GM21360 (cell line): ENCODE results near the gene LRRC3C.
"Not testable (repeated sequence)": the region's sequence is repeated elsewhere in the genome, so short reads cannot be mapped to it uniquely, and the experiment has no call there.

Experiments used
- ATAC-seq: cut with Tn5 transposase; IDR thresholded peaks from one replicate; pipeline ENCODE4 v1.9.1; 2021; ENCODE audit warnings: mild to moderate bottlenecking, moderate library complexity; ENCODE audit not compliant: unreplicated experiment

The LRRC3C gene

DNA sequence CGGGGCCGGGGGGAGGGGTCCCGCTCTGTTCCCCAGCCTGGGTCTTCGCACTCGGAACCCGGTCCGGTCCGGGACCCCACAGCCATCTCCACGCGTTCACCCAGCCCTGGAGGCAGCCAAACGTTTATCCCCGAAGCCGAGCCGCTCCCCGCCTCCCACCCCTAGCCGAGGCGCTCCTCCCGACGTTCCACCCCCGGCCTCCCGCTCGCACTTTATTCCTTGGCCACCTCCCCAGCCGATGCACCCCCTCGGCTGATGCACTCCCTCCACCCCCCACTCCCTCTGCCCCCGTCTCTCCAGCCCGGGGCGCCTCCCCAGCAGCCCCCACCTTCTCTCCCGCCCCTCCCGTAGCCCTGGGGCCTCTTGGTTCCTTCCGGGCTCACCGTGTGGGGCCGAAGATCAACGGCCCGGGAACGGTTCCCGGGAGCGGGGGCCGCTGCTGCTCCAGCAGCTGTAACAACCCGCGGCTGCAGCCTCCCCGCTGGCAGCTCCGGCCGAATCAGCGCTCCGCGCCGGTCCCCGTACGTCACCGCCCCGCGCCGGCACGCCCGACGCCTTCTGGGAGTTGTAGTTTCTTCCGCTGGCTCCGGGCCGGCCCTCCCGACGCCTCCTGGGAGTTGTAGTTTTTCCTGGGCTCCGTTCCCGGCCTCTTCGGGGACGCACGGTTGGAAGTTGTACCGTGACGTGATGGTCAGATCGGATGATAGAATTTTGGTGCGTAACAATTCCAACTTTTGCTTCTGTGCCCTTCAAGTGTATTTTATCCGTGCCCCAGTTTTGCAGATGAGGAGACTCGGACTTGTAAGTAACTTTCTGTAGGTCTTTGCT lies at the start of gene LRRC3C, which contains the start of gene ORMDL3:
Gene LRRC3C, plus strand, starts transcription at position 632 of the 828 bp plus-strand sequence. CDS start 13,792 bp downstream, outside the sequence.
Gene ORMDL3, minus strand, starts transcription at position 501 of the 828 bp plus-strand sequence. CDS start 3,398 bp downstream, outside the sequence.
- ATAC-seq, result peak; percentile 63

DNA sequence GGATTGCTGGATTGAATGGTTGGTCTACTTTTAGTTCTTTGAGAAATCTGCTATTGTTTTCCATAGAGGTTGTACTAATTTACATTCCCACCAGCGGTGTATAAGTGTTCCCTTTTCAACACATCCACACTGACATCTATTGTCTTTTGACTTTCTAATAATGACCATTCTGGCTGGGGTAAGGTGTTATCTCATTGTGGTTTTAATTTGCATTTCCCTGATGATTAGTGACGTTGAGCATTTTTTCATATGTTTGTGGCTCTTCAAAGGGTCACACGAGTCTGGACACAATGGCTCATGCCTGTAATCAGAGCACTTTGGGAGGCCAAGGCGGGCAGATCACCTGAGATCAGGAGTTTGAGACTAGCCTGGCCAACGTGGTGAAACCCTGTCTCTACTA lies 41.4 kb upstream of the LRRC3C start:
- not testable (repeated sequence) for ATAC-seq

DNA sequence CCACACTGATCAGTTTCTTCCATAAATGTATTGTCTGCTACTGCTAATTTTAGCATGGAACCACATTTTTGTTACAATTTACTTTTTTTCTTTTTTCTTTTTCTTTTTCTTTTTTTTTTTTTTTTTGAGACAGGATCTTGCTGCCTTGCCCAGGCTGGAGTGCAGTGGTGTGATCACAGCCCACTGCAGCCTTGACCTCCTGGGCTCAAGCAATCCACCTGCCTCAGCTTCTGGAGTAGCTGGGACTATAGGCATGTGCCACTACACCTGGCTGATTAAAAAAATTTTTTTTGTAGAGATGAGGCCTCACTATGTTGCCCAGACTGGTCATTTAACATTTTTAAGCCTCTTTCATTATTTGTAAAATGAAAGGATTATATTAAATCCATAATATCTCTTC lies 40.5 kb upstream of the LRRC3C start:
- ATAC-seq, result no peak

GRCh38 chr17:39889200-39889599 lies 38.3 kb upstream of the LRRC3C start:
- ATAC-seq, result no peak

DNA sequence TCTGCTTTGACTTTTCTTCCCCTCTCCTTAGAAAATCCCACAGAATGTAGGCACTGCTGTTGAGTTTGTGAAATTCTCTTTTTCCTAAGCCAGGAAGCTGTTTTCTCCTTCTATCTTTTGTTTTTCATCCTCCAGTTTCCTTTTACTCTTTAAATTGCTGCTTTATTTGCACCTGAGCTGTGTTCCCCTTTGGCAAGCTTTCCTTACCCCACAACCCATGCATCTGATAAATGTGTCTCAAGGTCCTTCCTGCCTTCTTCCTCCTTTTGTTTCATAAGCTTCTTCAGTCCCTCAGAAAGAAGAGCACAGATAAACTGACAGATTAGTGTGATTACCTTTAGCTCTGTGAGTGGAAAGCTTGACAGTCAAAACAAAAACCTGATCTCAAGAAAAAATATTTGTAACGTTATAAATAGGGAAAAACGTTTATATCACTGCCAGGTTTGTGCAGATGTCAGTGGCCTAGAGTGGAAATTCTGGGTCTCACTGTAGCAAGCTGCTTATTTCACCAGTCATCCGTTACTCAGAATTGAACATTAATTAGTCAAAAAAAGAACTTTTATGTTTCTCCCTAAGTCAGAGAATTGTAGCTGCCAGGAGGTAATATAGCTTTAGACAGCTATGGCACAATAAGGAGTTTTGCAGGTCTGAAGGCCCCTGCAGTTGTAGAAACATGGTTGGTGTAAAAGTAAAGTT lies 32.7 kb upstream of the LRRC3C start:
- no peak for ATAC-seq

GRCh38 chr17:39898088-39898487 lies 29.4 kb upstream of the LRRC3C start:
- ATAC-seq, result no peak

DNA sequence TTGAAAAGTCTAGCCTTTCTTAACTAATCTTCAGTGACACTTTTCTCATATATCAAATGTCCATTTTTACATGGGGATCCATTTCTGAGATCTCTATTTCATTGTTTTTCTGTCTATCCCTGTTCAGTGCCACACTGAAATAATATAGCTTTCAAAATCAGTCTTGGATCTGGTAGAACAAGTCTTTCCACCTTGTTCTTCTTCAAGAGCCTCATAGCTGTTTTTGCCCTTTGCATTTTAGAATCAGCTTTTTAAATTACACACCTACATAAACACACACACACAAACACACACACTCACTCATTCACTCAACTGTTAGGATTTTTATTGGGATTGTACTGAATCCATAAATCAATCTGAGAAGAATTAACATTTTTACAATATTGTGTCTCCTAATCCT lies 28.3 kb upstream of the LRRC3C start:
- ATAC-seq, result no peak

DNA sequence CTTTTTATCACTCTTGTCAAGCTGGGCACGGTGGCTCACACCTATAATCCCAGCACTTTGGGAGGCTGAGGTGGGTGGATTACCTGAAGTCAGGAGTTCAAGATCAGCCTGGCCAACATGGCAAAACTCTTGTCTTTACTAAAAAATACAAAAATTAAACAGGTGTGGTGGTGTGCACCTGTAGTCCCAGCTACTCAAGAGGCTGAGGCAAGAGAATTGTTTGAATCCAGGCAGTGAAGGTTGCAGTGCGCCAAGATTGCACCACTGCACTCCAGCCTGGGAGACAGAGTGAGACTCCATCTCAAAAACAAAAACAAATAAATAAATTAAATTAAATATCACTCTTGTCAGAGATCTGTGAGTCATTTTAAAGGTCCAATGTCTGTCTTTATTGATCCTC lies 25.5 kb upstream of the LRRC3C start:
- ATAC-seq, result not testable (repeated sequence)

GRCh38 chr17:39903158-39903884 lies 24.2 kb upstream of the LRRC3C start:
- no peak for ATAC-seq

DNA sequence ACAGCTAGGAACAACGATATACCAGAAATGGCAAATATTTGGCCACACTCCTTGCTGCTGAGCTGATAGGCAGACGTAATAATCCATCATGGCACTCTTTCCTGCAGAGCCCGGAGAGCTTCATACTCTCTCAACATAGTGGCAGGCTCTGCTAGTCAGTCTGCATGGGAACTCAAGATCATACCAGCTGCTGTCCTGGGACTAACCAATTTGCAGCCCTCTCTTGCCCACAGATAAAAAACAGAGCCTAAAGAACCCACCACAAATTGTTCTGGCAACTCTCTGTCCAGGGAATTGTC lies 22.6 kb upstream of the LRRC3C start:
- ATAC-seq, result no peak

DNA sequence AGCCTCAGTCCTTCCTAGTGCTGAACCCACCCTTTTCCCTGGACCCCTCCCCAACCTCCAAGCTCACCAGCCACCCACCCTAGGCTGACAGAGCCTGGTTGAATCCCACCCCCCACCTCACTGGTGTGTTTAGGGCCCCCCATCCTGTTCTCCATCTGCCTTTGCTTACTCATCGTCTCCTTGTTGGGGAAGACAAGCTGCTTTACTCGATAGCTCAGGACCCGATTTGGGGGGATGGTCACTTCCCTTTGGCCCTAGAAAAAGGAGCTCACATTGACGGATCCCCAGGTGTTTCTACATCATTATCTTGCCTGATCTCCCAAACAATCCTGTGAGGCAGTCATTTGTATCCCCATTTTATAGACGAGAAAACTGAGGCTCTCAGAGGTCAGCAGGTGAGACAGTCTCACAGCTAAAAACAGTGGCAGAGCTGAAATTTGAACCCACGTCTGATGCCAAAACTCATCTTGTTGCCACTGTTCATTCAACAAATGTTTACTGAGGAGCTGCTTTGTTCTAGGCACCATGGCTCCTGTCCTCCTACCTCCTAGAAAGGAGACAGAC lies 18.7 kb upstream of the LRRC3C start:
- ATAC-seq, result no peak

- no peak for ATAC-seq
Observed at GRCh38 chr17:39913989-39914388, 13.5 kb upstream of the LRRC3C start.

GRCh38 chr17:39915559-39915958 lies 12.0 kb upstream of the LRRC3C start:
- ATAC-seq, result no peak

DNA sequence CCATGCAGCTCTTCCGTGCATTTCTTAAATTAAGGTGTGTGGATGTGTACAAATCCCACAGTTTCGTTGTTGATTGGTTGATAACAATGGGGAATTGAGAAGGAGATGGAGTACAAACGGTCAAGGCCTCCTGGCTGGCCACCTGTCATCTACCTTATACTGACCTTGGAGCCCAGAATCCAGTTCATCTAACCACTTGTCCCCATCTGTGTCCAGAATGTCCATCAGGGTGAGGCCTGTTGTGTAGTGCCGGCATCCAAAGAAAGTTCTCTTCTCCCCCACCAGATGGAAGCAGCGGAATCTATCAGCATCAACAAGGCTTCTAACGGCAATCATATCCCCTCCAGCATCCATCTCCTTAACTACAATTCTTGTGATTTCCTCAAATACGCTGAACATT lies 10.6 kb upstream of the LRRC3C start:
- no peak for ATAC-seq

- no peak for ATAC-seq
Observed at GRCh38 chr17:39919087-39919683, 8.3 kb upstream of the LRRC3C start.

DNA sequence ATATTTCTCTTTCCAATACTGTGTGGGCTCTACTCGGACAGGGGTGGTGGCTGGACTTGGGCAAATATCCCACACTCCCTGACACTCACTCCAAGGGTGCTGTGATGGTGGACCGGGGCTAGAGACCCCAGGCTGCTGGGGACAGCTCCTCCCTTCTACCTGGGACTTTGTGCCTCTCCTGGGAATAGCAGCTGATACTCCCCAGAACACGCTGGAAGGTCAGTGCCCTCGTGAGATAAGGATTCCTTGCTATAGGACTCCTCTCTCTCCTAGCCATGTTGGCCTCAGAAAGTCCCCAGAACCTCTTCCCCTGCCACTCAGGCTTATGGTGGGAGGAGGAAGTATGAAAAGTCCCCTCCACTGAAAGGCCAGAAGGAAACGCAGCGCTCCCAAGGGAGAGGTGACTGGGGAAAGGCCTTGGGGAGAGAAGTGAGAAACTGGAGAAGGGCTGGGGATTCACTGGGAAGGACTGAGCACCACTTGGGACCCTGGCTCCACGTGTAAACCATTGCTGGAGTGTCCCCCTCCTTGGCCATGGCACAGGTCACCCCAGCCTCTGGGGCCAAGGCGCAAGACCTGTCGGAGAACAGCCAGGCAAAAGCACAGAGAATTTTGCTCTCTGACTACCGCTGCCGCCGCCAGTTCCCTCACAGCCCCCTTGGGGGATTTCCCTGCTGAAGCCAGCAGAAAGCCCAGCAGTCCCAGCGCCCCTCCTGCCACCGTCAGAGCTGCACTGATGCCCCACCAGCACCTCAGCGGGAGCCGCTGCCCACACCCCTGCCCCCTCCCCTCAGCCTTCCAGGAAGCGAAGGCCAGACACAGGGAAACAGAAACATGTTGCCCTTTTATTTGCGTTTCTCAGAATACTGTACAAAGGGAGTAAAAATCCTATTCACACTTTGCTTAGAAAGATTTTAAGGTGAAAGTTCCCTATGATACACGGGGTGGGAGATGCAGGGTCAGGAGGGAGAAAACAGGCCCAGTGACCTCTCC lies 7.0 kb upstream of the LRRC3C start:
- ATAC-seq, result no peak

DNA sequence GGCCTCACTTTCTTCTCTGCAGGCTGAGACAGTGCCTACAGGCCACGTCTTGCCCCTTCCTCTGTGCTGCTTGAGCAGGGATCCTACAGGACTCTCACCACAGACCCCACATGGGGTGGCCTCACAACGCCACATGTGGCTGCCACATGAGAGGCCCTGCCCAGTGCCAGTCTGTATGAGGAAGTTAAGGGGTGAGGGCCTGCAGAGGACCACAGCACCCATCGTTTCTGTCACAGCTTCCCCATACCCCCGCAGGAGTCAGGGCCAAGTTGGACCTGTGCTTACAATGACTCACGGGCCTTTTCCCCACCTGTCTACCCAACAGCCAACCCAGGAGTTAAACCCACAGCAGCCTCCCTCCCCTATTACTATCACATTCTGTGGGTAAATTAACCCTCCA lies 6.2 kb upstream of the LRRC3C start:
- no peak for ATAC-seq

- no peak for ATAC-seq
Observed at GRCh38 chr17:39922006-39922405, 5.5 kb upstream of the LRRC3C start.

DNA sequence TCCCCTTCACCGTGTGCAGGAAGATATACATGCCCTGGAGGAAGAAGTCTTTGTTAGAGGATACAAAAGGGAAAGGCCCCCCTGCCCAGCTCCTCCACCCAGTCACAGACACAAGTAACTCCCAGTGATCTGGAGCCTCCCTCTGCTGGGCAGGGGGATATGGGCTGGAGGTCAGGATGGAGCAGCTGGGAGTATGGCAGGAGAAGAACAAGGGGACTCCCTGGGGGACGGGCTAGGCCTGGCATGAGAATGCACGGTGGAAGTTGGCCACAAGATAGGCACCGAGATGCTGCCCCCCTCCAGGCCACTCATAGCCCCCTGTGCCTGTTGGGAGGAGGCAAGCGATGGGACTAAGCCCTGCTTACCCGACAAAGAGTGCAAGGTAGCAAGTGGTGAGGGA lies 4.3 kb upstream of the LRRC3C start:
- no peak for ATAC-seq
